A549 (cell line): ENCODE data around the gene KIF3A.

Experiments used
- POLR2A ChIP-seq: IDR thresholded peaks from 2 replicates; pipeline ENCODE4 v1.6.1; 2012; ENCODE audit warnings: mild to moderate bottlenecking, low read length
- REST ChIP-seq: fragments of 200-600 bp; sonication (generic); IDR thresholded peaks from 2 replicates; pipeline ENCODE4 v1.6.1; 2016; ENCODE audit warnings: antibody characterized with exemption, mild to moderate bottlenecking, moderate library complexity
- TF ChIP-seq, protein P1 (sequence below): fragments of >200 bp; sonication (Bioruptor Twin); formaldehyde crosslinking; IDR thresholded peaks from 3 replicates; pipeline ENCODE4 v1.5.1; 2016

DNA sequence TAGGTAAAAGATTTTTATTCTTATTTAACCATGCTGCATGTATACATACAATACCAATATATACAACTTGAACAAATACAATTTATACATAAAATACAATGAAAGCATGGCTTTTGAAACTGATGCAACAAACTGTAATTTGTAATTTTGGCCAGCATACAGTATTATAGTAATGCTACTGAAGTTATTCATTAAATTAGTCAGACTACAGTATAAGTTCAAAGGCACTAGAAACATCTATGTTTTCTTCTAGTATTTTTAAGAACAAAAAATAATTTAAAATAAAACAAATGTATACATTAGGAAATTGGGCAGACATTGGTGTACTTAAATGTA, 44.7 kb downstream of the KIF3A start:
- TF ChIP-seq POLR2A (no peak), REST (no peak)
- TF ChIP-seq, protein P1, sequence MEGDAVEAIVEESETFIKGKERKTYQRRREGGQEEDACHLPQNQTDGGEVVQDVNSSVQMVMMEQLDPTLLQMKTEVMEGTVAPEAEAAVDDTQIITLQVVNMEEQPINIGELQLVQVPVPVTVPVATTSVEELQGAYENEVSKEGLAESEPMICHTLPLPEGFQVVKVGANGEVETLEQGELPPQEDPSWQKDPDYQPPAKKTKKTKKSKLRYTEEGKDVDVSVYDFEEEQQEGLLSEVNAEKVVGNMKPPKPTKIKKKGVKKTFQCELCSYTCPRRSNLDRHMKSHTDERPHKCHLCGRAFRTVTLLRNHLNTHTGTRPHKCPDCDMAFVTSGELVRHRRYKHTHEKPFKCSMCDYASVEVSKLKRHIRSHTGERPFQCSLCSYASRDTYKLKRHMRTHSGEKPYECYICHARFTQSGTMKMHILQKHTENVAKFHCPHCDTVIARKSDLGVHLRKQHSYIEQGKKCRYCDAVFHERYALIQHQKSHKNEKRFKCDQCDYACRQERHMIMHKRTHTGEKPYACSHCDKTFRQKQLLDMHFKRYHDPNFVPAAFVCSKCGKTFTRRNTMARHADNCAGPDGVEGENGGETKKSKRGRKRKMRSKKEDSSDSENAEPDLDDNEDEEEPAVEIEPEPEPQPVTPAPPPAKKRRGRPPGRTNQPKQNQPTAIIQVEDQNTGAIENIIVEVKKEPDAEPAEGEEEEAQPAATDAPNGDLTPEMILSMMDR, result no peak
